Upper lobe of right lung (tissue), 1 donor: Measurements from ENCODE around the gene DYNC2I2. TPM values are rescaled to one million over a fixed set of nuclear protein-coding genes. Genes with fewer than 3 reads are reported as not detected.

Experiments used
- ATAC-seq: fragments of 200-7000 bp; cut with Tn5 transposase; one replicate; pipeline ENCODE4 v1.9.1; 2020; ENCODE audit warnings: mild to moderate bottlenecking, moderate library complexity
- DNase-seq: peaks from one replicate; pipeline ENCODE4 v3.0.0-alpha.2; 2020
- H3K27ac ChIP-seq: fragments of 200-600 bp; one replicate; pipeline ENCODE4 v1.8.0; 2022
- H3K27me3 ChIP-seq: fragments of 200-600 bp; one replicate; pipeline ENCODE4 v1.8.0; 2022; ENCODE audit warnings: mild to moderate bottlenecking
- H3K36me3 ChIP-seq: fragments of 200-600 bp; one replicate; pipeline ENCODE4 v1.8.0; 2022
- H3K4me1 ChIP-seq: fragments of 200-600 bp; one replicate; pipeline ENCODE4 v1.8.0; 2022
- H3K4me3 ChIP-seq: fragments of 200-600 bp; one replicate; pipeline ENCODE4 v1.8.0; 2022; ENCODE audit warnings: mild to moderate bottlenecking
- H3K9me3 ChIP-seq: fragments of 200-600 bp; one replicate; pipeline ENCODE4 v1.8.0; 2022
- CTCF ChIP-seq: fragments of 200-600 bp; IDR thresholded peaks from one replicate; pipeline ENCODE4 v1.8.0; 2022; ENCODE audit warnings: antibody characterized with exemption
- intact Hi-C: fragments of 100-400 bp; cut with DNase I; formaldehyde crosslinking; loops from one replicate; pipeline ENCODE4 v1.11.0; 2022
- total RNA-seq: library from RNA; stranded (reverse); fragmentation: NEBNext Ultra II Directional; extraction: Animal tissue kit (Norgen Biotek cat#: 25700); gene quantifications from one replicate; pipeline ENCODE4 v1.2.1, GENCODE V29; 2021
- donor health status: DM: no; HTN: yes; CAD: no; lungs with severe emphysema.

Gene DYNC2I2
- total RNA-seq, 1 donor from 2014 or later: 37.3 TPM

GRCh38 chr9:128636024-128636390 lies 20.6 kb downstream of the DYNC2I2 start:
- Histone ChIP-seq H3K4me3 (peak overlapping the region; percentile 21), H3K27ac (peak overlapping the region; percentile 94), H3K36me3 (peaks cover 36% of the 10 kb centered on the region), H3K4me1 (peaks cover 21% of the 10 kb centered on the region), H3K9me3 (no peaks in the 10 kb centered on the region), H3K27me3 (no peaks in the 10 kb centered on the region)
- ATAC-seq (peak; percentile 79), DNase-seq (peak; percentile 92)
- peak; percentile 25 for TF ChIP-seq CTCF
- intact Hi-C loops: no loop called here

GRCh38 chr9:128635266-128636023 lies 21.2 kb downstream of the DYNC2I2 start:
- Histone ChIP-seq H3K27ac (peak overlapping the region; percentile 94), H3K4me3 (peak overlapping the region; percentile 28), H3K27me3 (no peaks in the 10 kb centered on the region), H3K4me1 (peaks cover 21% of the 10 kb centered on the region), H3K9me3 (no peaks in the 10 kb centered on the region), H3K36me3 (peaks cover 41% of the 10 kb centered on the region)
- intact Hi-C loops: no loop called here
- ATAC-seq (peak; percentile 92), DNase-seq (peak; percentile 96)
- peak; percentile 78 for TF ChIP-seq CTCF

- Histone ChIP-seq H3K4me1 (peaks cover 21% of the 10 kb centered on the region), H3K9me3 (no peaks in the 10 kb centered on the region), H3K4me3 (peak overlapping the region; percentile 28), H3K27ac (peak overlapping the region; percentile 71), H3K36me3 (peaks cover 48% of the 10 kb centered on the region), H3K27me3 (no peaks in the 10 kb centered on the region)
- intact Hi-C loops: no loop called here
- TF ChIP-seq CTCF: no peak
- ATAC-seq (peak; percentile 0), DNase-seq (peak; percentile 72)
These were observed 21.9 kb downstream of the DYNC2I2 start for GRCh38 chr9:128634651-128635262.

GRCh38 chr9:128634111-128634510 lies 22.5 kb downstream of the DYNC2I2 start:
- peaks cover 55% of the 10 kb centered on the region for H3K36me3 ChIP-seq
- intact Hi-C loops: no loop called here

GRCh38 chr9:128633601-128634000 lies 23.0 kb downstream of the DYNC2I2 start:
- H3K4me3 ChIP-seq: no peak overlapping the region
- H3K9me3 ChIP-seq: no peaks in the 10 kb centered on the region
- H3K27ac ChIP-seq: no peak overlapping the region
- peaks cover 23% of the 10 kb centered on the region for H3K4me1 ChIP-seq
- intact Hi-C loops: no loop called here
- peaks cover 60% of the 10 kb centered on the region for H3K36me3 ChIP-seq
- DNase-seq (no peak), ATAC-seq (no peak)
- no peak for TF ChIP-seq CTCF
- H3K27me3 ChIP-seq: no peaks in the 10 kb centered on the region

More at GRCh38 chr9:128634111-128634510, 22.5 kb downstream of the DYNC2I2 start:
- H3K4me1 ChIP-seq: peaks cover 21% of the 10 kb centered on the region
- no peak for DNase-seq
- no peak for ATAC-seq
- no peaks in the 10 kb centered on the region for H3K27me3 ChIP-seq
- no peak for TF ChIP-seq CTCF
- H3K4me3 ChIP-seq: peak overlapping the region; percentile 28
- H3K9me3 ChIP-seq: no peaks in the 10 kb centered on the region
- H3K27ac ChIP-seq: peak overlapping the region; percentile 71
